ENCODE results near the gene OR10H2. TPM values are rescaled to one million over a fixed set of nuclear protein-coding genes. Genes with fewer than 3 reads are reported as not detected.

The OR10H2 gene
- total RNA-seq, 1 experiment from 2014 or later = not detected

- CTCF ChIA-PET = no interaction called here
- Mint-ChIP-seq H3K9me3 (peaks cover 84% of the 10 kb centered on the region), H3K27ac (no peak overlapping the region), H3K27me3 (ENCODE audit: low read depth) (peaks cover 11% of the 10 kb centered on the region), H3K36me3 (peaks cover 59% of the 10 kb centered on the region), H3K4me3 (no peak overlapping the region), H3K4me1 (no peaks in the 10 kb centered on the region)
- no peak for ATAC-seq
- no peak for DNase-seq (ENCODE audit: low spot score)
- TF ChIP-seq IRF2 (CRISPR knock-in tag; IDR thresholded peaks at IDR 0.05; ENCODE audit: borderline replicate concordance, low read depth) (no peak), OVOL2 (CRISPR knock-in tag; IDR thresholded peaks at IDR 0.05; ENCODE audit: borderline replicate concordance) (no peak), ZNF219 (CRISPR knock-in tag; IDR thresholded peaks at IDR 0.05; ENCODE audit: borderline replicate concordance) (no peak), ESRRA (CRISPR knock-in tag; IDR thresholded peaks at IDR 0.05; ENCODE audit: borderline replicate concordance) (no peak), ZNF416 (CRISPR knock-in tag; IDR thresholded peaks at IDR 0.05) (no peak), TP53 (CRISPR knock-in tag; IDR thresholded peaks at IDR 0.05) (no peak), NR1H2 (CRISPR knock-in tag; IDR thresholded peaks at IDR 0.05) (no peak), MXD4 (CRISPR knock-in tag; IDR thresholded peaks at IDR 0.05; ENCODE audit: borderline replicate concordance) (no peak), NFE2L1 (CRISPR knock-in tag; IDR thresholded peaks at IDR 0.05) (no peak), STAT6 (CRISPR knock-in tag; conservative IDR thresholded peaks at IDR 0.05; ENCODE audit: low read depth) (no peak), FOXP1 (CRISPR knock-in tag; IDR thresholded peaks at IDR 0.05; ENCODE audit: borderline replicate concordance) (no peak), E2F4 (CRISPR knock-in tag; IDR thresholded peaks at IDR 0.05; ENCODE audit: borderline replicate concordance, low read depth) (no peak), SOX15 (CRISPR knock-in tag; IDR thresholded peaks at IDR 0.05) (no peak)
- TF ChIP-seq, protein P1, sequence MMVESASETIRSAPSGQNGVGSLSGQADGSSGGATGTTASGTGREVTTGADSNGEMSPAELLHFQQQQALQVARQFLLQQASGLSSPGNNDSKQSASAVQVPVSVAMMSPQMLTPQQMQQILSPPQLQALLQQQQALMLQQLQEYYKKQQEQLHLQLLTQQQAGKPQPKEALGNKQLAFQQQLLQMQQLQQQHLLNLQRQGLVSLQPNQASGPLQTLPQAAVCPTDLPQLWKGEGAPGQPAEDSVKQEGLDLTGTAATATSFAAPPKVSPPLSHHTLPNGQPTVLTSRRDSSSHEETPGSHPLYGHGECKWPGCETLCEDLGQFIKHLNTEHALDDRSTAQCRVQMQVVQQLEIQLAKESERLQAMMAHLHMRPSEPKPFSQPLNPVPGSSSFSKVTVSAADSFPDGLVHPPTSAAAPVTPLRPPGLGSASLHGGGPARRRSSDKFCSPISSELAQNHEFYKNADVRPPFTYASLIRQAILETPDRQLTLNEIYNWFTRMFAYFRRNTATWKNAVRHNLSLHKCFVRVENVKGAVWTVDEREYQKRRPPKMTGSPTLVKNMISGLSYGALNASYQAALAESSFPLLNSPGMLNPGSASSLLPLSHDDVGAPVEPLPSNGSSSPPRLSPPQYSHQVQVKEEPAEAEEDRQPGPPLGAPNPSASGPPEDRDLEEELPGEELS (CRISPR knock-in tag; IDR thresholded peaks at IDR 0.05) = no peak
- TF ChIP-seq, protein P2, sequence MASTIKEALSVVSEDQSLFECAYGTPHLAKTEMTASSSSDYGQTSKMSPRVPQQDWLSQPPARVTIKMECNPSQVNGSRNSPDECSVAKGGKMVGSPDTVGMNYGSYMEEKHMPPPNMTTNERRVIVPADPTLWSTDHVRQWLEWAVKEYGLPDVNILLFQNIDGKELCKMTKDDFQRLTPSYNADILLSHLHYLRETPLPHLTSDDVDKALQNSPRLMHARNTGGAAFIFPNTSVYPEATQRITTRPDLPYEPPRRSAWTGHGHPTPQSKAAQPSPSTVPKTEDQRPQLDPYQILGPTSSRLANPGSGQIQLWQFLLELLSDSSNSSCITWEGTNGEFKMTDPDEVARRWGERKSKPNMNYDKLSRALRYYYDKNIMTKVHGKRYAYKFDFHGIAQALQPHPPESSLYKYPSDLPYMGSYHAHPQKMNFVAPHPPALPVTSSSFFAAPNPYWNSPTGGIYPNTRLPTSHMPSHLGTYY (CRISPR knock-in tag; IDR thresholded peaks at IDR 0.05) = no peak
- TF ChIP-seq, protein P3, sequence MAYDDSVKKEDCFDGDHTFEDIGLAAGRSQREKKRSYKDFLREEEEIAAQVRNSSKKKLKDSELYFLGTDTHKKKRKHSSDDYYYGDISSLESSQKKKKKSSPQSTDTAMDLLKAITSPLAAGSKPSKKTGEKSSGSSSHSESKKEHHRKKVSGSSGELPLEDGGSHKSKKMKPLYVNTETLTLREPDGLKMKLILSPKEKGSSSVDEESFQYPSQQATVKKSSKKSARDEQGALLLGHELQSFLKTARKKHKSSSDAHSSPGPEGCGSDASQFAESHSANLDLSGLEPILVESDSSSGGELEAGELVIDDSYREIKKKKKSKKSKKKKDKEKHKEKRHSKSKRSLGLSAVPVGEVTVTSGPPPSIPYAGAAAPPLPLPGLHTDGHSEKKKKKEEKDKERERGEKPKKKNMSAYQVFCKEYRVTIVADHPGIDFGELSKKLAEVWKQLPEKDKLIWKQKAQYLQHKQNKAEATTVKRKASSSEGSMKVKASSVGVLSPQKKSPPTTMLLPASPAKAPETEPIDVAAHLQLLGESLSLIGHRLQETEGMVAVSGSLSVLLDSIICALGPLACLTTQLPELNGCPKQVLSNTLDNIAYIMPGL (CRISPR knock-in tag; IDR thresholded peaks at IDR 0.05) = no peak
- TF ChIP-seq, protein P4, sequence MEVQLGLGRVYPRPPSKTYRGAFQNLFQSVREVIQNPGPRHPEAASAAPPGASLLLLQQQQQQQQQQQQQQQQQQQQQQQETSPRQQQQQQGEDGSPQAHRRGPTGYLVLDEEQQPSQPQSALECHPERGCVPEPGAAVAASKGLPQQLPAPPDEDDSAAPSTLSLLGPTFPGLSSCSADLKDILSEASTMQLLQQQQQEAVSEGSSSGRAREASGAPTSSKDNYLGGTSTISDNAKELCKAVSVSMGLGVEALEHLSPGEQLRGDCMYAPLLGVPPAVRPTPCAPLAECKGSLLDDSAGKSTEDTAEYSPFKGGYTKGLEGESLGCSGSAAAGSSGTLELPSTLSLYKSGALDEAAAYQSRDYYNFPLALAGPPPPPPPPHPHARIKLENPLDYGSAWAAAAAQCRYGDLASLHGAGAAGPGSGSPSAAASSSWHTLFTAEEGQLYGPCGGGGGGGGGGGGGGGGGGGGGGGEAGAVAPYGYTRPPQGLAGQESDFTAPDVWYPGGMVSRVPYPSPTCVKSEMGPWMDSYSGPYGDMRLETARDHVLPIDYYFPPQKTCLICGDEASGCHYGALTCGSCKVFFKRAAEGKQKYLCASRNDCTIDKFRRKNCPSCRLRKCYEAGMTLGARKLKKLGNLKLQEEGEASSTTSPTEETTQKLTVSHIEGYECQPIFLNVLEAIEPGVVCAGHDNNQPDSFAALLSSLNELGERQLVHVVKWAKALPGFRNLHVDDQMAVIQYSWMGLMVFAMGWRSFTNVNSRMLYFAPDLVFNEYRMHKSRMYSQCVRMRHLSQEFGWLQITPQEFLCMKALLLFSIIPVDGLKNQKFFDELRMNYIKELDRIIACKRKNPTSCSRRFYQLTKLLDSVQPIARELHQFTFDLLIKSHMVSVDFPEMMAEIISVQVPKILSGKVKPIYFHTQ (CRISPR knock-in tag; IDR thresholded peaks at IDR 0.05) = no peak
- TF ChIP-seq, protein P5, sequence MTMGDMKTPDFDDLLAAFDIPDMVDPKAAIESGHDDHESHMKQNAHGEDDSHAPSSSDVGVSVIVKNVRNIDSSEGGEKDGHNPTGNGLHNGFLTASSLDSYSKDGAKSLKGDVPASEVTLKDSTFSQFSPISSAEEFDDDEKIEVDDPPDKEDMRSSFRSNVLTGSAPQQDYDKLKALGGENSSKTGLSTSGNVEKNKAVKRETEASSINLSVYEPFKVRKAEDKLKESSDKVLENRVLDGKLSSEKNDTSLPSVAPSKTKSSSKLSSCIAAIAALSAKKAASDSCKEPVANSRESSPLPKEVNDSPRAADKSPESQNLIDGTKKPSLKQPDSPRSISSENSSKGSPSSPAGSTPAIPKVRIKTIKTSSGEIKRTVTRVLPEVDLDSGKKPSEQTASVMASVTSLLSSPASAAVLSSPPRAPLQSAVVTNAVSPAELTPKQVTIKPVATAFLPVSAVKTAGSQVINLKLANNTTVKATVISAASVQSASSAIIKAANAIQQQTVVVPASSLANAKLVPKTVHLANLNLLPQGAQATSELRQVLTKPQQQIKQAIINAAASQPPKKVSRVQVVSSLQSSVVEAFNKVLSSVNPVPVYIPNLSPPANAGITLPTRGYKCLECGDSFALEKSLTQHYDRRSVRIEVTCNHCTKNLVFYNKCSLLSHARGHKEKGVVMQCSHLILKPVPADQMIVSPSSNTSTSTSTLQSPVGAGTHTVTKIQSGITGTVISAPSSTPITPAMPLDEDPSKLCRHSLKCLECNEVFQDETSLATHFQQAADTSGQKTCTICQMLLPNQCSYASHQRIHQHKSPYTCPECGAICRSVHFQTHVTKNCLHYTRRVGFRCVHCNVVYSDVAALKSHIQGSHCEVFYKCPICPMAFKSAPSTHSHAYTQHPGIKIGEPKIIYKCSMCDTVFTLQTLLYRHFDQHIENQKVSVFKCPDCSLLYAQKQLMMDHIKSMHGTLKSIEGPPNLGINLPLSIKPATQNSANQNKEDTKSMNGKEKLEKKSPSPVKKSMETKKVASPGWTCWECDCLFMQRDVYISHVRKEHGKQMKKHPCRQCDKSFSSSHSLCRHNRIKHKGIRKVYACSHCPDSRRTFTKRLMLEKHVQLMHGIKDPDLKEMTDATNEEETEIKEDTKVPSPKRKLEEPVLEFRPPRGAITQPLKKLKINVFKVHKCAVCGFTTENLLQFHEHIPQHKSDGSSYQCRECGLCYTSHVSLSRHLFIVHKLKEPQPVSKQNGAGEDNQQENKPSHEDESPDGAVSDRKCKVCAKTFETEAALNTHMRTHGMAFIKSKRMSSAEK (CRISPR knock-in tag; IDR thresholded peaks at IDR 0.05; ENCODE audit: borderline replicate concordance) = no peak
- POLR2A ChIA-PET = no interaction called here
Observed at GRCh38 chr19:15714638-15715037, 13.2 kb upstream of the OR10H2 start.
